ENCODE measurements around the gene RTRAF.

RTRAF gene

DNA sequence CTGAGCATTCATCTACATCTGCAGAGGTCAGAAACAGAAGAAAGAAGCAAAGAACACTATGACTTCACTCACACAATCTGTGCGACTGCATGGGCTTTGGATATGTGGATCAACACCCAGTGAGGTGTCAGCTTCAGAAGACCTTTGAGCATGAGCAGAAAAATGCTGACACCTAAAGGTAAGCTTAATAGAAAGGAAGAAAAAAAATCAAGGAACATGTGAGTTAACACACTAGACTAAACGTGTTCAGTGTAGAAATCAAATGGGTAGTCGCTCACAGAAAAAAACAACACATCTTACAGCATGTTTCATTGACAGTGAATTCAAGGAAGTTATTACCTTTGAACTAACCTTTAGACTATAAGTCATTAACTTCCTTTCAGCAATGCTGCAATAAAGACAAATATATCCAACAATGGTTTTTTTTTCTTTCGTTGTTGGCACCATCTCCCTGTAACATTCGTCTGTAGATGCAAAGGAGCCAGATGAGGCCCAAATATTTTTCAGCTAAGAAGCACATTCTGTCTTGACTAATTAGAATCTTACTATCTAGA is 30.9 kb downstream of the RTRAF start:
- DNase-seq, result no peak

DNA sequence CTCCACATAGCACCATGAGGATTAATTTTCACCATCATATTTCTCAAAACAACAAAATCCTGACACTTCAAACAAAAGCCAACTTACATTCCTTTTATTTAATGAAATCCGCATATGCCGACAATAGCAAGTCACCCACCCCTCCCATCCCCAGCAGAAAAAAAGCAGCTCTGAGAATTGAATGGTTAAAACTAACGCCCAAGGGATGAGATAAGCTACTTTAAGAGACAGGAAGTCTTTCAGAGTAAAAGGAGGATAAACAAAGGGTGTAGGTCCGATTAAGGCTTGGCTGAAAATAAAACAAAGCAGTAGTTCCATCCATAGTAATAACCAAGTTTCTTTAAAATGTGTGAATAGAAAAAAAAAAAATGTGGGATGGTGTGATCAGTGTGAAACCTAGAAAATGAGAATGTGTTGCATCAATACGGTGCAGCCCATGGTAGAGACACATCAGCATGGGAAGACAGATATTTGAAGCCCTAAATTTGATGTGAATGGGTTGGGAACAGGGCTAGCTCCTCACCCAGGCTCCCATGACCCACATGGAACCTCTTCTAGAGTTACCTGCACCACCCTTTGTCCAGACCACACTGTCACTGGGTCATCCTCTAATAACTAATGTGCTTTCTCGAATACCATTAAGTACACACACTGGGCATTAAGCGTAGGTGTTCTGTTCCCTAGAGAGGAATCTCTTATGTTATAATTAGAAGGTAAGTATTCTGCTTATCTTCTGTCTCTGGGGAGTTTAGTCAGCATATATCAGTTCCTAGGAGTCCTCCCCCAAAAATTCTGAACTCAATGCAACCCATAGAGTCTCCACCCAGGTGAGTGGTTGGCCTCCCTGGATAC is 31.7 kb downstream of the RTRAF start:
- no peak for DNase-seq

- no peak for DNase-seq
Measured at GRCh38 chr14:52021957-52022600, 32.7 kb downstream of the RTRAF start.

- DNase-seq, result no peak
Measured at GRCh38 chr14:52023518-52023917, 34.2 kb downstream of the RTRAF start.

DNA sequence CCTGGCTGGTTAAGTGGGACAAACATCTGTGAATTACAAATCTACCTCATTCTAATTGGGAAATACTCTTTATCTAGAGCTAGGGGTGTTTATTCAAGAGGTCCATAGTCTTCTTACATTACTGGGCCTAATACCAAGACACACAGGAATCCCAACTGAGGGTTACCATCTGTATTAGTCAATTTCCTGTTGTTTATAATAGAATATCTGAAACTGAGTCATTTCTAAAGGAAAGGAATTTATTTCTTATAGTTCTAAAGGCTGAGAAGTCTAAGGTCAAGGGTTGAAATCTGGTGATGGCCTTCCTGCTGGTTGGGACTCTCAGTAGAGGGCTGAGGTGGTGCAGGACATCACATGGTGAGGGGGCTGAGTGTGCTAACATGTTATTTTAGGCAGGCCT is 36.0 kb downstream of the RTRAF start:
- DNase-seq, result no peak

GRCh38 chr14:52026017-52026660 is 36.8 kb downstream of the RTRAF start:
- peak in 7 of 51 donors; percentile 8 to 17 (median 9) for DNase-seq

GRCh38 chr14:52026901-52027300 is 37.6 kb downstream of the RTRAF start:
- DNase-seq, result peak in 10 of 51 donors; percentile 15 to 52 (median 28)

DNA sequence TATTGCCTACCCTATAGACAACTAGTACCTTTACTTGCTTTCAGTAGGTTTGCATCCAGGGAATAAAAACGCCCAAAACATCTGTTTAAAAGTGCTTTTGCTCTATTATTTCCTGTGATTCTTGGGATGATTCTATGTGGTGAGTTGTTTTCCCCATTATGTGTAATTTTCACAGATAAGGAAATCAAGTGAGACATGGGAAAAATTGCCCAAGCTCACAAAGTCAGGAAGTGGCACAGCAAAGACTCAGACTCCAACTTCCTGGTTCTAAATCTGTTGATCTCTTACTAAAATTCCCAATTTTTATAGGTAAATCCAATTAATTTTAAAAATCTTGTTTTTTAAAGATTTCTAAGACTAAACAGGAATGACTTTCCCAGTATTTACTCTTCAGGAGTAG is 40.5 kb downstream of the RTRAF start:
- no peak for DNase-seq

DNA sequence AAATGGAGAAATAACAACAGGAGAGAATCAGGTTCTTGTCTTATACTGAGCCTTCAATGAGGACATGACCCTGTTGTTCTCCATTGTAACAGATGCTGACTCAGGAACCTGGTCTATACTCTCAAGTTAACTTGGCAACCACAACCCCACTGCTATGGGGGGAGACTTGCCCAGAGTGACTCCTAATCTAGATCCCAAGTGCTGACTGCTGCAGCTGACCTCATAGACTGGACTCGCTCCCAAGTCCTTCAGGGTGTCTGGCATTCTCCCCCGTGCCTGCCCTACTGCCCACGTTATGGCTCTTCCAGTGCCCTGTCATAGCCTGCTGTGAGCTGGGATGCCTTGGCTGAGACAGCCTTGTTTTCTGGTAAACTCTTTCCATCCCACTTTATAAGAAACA is 42.4 kb downstream of the RTRAF start:
- no peak for DNase-seq

GRCh38 chr14:52032204-52032801 is 43.0 kb downstream of the RTRAF start:
- no peak for DNase-seq

GRCh38 chr14:52033101-52033642 is 43.8 kb downstream of the RTRAF start:
- no peak for DNase-seq

DNA sequence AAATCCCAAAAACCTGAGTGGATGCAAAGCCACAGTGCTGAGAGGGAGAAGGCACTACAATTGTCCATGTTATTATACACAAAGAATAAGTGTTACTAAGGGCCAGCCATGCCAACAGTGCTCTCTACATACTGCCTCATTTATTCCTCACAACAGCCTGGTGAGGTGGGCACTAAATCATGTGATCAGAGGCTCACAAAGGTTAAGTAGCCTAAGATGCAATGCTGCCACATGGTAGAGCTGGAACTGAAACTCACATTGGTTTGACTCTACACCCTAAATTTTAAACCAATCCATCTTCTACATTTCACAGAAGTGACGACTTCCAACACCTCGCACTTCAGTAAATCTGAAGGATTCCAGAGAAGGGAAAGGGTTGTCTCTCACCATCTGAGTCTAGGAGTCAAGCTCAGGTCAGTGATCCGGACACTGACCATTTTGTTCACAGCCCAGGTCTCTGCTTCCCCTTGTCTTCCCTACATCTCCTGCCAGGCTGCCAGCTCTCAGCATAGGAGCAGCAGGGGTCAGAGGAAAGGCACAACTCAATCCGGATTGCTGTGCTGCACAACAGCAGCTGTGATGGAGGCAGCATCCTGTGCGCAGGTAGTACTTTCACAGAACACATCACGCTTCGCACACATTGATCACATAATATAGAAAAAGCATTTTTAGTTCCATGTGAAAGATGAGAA is 49.9 kb downstream of the RTRAF start:
- no peak for DNase-seq

GRCh38 chr14:52040598-52040997 is 51.3 kb downstream of the RTRAF start:
- DNase-seq, result no peak

DNA sequence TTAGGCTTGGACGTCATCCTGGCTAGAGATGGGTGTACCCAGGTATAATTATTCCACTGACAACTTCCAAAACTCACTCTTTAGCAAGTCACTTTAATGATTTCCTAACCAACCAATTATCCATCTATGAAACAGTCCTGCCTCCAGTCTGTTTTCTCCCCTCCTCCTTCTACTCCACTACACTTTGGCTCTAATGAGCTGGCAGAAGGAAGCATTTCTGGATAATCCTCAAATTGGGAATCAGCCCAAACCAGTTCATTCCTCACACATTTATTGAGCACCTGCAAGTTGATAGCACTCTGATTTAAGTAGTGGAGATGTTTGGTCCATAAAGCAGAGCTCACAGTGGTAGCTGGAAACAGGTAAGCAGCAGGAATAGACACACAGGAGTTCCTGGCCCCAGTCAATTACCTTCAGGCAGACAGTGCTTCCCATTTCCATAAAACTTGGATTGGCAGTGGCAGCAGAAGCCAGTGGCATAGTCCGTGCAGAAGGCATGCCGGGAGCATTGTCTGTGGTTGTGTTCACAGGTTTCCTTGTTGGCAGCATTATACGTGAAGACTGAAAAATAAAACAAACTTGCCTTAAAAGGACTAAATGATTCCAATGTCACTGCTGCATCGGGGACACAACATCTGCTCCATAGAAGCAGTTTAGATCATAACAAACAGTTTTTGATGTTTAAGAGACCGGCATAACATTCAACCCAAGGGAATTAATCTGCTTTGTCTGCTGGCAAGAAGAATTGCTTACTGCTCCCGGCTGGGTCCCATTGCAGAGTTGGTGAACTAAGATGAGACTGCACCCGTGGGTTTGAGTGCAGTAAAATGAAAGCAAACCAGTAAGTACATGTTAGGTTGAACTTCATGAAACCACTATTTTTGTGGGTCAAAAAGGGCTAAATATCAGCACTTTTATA is 53.3 kb downstream of the RTRAF start:
- DNase-seq, result no peak

DNA sequence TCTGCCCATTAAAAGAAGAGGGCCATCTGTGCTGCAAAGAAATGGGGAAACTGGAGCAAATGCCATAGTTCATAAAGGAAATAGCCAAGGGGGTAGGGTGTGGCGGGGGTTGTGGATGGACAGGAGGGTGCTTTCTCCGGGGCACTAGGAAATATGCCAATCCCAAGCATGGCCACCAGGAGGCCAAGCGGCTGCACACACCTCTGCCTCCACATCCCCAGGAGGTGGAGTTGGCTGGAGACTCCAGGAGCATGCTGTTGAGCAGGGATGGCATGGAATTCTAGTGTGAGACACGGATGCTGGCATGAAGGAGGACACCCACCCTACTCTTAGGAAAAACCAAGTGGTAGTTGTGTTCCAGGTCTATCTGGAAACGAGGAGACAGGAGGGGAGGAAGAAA is 54.3 kb downstream of the RTRAF start:
- peak in 1 of 51 donors; percentile 3 for DNase-seq

DNA sequence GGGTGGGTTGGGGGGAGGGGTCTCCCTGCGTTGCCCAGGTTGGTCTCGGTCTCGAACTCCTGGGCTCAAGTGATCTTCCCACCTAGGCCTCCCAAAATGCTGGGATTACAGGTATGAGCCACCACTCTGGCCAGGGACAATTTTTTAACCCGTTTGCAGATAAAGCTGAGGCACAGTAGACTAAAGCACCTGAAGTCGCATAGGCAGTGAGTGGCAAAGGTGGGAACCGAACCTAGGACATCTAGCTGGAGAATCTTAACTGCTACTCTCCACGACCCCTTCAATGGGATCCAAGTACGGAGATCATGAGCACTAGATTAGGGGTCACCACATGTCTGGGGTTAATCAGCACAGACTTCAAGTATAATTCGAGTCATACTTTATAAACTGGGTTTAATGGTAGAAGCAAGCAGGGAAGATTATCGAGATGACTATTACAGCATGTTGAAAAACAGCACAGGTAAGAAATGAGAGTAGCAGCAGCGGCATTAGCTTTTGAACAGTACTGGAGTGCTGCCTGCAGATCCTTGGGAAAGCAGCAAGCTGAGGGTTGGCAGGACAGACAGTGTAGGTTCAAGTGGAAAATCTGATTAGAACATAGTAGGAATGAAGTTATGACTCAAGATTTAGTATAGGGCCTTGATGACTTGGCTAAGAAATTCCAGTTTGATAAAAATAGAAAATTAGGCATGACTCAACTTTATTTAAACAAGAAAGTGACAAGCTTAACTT is 55.6 kb downstream of the RTRAF start:
- no peak for DNase-seq

- no peak for DNase-seq
Measured at GRCh38 chr14:52046376-52046917, 57.1 kb downstream of the RTRAF start.

DNA sequence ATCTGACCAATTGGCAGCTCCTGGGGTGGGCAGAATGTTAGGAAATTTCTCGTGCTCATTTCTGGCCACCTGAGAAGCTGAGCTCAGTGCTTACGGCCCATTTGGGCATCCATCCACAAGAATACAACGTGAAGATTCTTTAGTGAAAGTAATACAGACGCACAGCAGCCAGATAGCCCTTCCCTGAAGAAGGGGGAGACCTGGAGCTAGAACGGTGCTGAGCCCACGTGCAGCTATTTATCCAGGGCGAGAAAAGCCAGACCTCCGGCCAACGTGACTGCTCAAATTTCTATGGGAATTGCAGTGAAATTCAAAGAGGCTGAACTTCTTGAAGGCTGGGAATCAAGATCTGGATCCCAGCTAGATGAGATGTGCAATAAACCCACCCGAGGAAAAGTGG is 58.8 kb downstream of the RTRAF start:
- no peak for DNase-seq
